Esophagus muscularis mucosa (tissue), 4 donors: ENCODE measurements around the gene TMC5.

ENCODE experiments used
- CTCF ChIP-seq, 3 experiments: fragments of 200-600 bp in 2 of 3; fragments of 450-650 bp in 1 of 3; sonication (generic) in 2 of 3; IDR thresholded peaks; one replicate each; pipeline ENCODE4 v1.5.1; 2017 to 2019; ENCODE audit warnings: antibody characterized with exemption in 3 of 3, mild to moderate bottlenecking in 2 of 3, moderate library complexity in 1 of 3
- EP300 ChIP-seq: sonication (generic); formaldehyde crosslinking; IDR thresholded peaks from one replicate; pipeline ENCODE4 v1.6.1; 2017; ENCODE audit warnings: antibody characterized with exemption
- POLR2A ChIP-seq: fragments of 450-650 bp; IDR thresholded peaks from one replicate; pipeline ENCODE4 v1.6.1; 2017; ENCODE audit warnings: antibody characterized with exemption, moderate library complexity, mild to moderate bottlenecking, low read depth
- POLR2AphosphoS5 ChIP-seq, 2 donors: sonication (generic); formaldehyde crosslinking; IDR thresholded peaks; one replicate each; pipeline ENCODE4 v1.6.1; 2017; ENCODE audit warnings: antibody characterized with exemption in 2 of 2

GRCh38 chr16:19486051-19486450, 68.4 kb downstream of the TMC5 start:
- TF ChIP-seq CTCF (IDR thresholded peaks at IDR 0.05) (no peak), POLR2A (no peak), POLR2AphosphoS5 (IDR thresholded peaks at IDR 0.05) (no peak), EP300 (no peak)
